NCI-H446 (cell line): Measurements from ENCODE around the gene ALB.
"Not testable (repeated sequence)": the region's sequence is repeated elsewhere in the genome, so short reads cannot be mapped to it uniquely, and the experiment has no call there.

Source experiments
- DNase-seq, 2 experiments: peaks; one replicate each; lab custom pipeline; 2025; lab: John Stamatoyannopoulos, UW

The ALB gene

GRCh38 chr4:73404042-73404441 is at the start of gene ALB:
Gene ALB (plus strand): TSS chr4:73404287. CDS start chr4:73404328, 41 bp downstream.
- DNase-seq, result peak in 1 of 2 experiments; percentile 17

DNA sequence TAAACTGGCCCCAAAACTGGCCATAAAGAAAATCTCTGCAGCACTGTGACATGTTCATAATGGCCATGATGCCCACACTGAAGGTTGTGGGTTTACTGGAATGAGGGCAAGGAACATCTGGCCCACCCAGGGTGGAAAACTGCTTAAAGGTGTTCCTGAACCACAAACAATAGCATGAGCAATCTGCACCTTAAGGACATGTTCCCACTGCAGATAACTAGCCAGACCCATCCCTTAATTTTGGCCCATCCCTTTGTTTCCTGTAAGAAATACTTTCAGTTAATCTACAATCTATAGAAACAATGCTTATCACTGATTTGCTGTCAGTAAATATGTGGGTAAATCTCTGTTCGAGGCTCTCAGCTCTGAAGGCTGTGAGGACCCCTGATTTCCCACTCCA is 46.9 kb upstream of the ALB start:
- not testable (repeated sequence) for DNase-seq

GRCh38 chr4:73369506-73370199 is 34.4 kb upstream of the ALB start:
- DNase-seq, result not testable (repeated sequence)

DNA sequence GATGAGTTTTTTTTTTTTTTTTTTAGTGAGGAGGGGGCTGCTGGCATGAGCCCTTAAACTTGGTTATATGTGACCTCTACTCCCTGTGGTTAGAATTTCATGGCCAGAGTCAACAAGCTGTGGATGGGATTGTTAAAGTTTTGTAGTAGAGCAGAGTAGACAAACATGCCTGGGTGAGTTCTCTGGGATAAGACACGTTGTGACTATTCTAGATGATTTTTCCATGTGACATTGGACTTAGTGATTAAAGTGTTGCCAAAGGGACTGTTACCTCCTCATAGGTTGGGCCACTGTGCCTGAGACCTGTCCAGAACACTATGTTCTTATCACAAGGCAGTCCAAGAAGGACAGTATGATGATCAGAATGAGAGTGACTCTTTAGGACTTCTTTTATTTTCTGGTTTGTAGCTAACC is 28.8 kb upstream of the ALB start:
- DNase-seq, result no peak

GRCh38 chr4:73376251-73376650 is 27.8 kb upstream of the ALB start:
- no peak for DNase-seq

DNA sequence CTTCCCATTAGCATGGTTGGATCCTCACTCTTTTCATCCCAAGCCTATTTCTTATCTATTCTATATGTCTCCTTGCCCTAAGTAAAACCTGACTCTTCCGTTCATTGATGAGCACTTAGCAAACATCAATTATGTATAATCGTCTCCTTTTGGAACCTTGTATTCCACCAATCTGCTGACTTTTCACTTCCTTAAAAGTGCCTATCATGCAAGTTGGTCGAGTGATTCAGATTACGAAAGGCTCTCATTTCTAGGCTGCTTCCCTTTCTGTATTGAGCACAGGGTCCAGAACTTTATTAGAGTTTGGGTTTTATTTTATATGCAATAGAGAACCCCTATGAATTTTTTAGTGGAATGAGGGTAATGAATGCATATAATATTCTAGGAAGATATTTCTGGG is 27.1 kb upstream of the ALB start:
- DNase-seq, result no peak

- no peak for DNase-seq
These were observed 25.2 kb upstream of the ALB start for GRCh38 chr4:73378887-73379286.

- DNase-seq, result no peak
These were observed 24.1 kb upstream of the ALB start for GRCh38 chr4:73379946-73380345.

DNA sequence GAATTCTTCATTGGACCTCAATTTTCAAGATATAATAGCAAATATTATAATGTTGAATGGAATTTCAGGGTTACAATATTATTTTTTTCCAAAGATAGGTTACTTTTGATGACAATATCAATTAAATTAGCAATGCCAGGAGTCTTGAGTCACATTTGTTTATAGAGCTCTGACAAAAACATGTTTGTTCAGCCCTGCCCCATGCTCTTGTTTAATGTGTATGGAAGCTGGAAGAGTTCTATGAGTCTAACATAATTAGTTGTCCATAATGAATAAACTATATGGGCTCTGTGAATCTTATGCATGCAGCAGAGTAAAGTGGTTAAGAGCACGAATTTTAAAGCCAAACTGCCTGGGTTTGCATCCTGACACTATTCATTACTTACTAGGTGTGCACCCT is 22.9 kb upstream of the ALB start:
- DNase-seq, result no peak

DNA sequence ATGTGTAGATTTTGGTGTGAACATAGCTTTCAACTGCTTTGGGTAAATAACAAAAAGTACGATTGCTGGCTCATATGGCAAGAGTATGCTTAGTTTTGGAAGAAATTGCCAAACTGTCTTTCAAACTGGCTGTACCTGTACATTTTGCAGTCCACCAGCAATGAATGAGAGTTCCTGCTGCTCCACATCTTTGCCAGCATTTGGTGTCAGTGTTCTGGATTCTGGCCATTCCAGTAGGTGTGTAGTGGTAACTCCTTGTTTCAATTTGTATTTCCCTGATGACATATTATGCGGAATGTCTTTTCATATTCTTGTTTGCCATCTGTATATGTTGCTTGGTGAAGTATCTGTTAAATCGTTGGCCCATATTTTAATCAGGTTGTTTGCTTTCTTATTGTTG is 20.6 kb upstream of the ALB start:
- no peak for DNase-seq

DNA sequence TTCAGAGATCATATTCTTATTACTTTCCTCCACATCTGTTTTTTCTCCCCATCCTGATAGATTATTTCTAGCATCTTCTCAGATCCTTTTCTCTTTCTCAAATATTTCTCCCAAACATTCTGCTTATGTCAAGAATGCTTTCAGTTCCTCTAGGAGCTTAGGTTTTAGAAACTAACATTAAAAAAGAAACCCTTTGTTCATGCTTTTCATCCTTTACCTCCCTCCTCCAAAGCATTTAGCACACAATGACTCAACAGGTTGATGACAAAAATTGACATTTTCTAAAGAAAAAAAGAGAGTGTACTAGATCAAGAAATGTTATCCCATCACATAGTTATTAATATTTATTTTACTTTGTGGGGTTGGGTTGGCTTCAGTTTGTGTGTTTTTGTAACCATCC is 16.5 kb upstream of the ALB start:
- no peak for DNase-seq

GRCh38 chr4:73388887-73389286 is 15.2 kb upstream of the ALB start:
- no peak for DNase-seq

GRCh38 chr4:73389663-73390062 is 14.4 kb upstream of the ALB start:
- DNase-seq, result not testable (repeated sequence)

- no peak for DNase-seq
These were observed 12.3 kb upstream of the ALB start for GRCh38 chr4:73391774-73392173.

- no peak for DNase-seq
These were observed 11.2 kb upstream of the ALB start for GRCh38 chr4:73392936-73393335.

GRCh38 chr4:73396304-73396703 is 7.8 kb upstream of the ALB start:
- no peak for DNase-seq

- no peak for DNase-seq
These were observed 6.8 kb upstream of the ALB start for GRCh38 chr4:73396993-73397972.

DNA sequence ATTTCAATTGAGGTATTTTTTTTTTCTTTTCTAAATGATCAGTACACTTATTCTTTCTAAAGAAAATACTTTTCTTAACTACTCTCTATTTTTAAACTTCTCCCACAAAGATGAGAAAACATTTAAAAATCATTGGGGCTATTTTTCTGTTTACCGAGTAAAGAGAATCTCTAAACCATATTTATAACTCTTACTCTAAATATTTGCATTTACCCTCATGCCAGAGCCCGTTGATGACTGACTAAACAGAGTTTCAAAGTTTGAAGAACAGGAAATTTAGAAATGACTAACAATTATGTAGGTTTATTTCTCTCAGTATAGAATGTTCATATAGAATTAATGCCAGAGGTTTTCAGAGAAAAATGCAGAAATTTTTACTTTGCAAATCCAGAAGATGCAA is 2.7 kb upstream of the ALB start:
- no peak for DNase-seq

- DNase-seq, result no peak
These were observed 370 bp downstream of the ALB start for GRCh38 chr4:73404457-73404856.

DNA sequence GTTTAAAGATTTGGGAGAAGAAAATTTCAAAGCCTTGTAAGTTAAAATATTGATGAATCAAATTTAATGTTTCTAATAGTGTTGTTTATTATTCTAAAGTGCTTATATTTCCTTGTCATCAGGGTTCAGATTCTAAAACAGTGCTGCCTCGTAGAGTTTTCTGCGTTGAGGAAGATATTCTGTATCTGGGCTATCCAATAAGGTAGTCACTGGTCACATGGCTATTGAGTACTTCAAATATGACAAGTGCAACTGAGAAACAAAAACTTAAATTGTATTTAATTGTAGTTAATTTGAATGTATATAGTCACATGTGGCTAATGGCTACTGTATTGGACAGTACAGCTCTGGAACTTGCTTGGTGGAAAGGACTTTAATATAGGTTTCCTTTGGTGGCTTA is 1.1 kb downstream of the ALB start:
- no peak for DNase-seq

DNA sequence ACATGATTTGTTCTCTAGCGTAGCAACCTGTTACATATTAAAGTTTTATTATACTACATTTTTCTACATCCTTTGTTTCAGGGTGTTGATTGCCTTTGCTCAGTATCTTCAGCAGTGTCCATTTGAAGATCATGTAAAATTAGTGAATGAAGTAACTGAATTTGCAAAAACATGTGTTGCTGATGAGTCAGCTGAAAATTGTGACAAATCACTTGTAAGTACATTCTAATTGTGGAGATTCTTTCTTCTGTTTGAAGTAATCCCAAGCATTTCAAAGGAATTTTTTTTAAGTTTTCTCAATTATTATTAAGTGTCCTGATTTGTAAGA is 2.4 kb downstream of the ALB start:
- no peak for DNase-seq

GRCh38 chr4:73407227-73407673 is 3.2 kb downstream of the ALB start:
- DNase-seq, result no peak

DNA sequence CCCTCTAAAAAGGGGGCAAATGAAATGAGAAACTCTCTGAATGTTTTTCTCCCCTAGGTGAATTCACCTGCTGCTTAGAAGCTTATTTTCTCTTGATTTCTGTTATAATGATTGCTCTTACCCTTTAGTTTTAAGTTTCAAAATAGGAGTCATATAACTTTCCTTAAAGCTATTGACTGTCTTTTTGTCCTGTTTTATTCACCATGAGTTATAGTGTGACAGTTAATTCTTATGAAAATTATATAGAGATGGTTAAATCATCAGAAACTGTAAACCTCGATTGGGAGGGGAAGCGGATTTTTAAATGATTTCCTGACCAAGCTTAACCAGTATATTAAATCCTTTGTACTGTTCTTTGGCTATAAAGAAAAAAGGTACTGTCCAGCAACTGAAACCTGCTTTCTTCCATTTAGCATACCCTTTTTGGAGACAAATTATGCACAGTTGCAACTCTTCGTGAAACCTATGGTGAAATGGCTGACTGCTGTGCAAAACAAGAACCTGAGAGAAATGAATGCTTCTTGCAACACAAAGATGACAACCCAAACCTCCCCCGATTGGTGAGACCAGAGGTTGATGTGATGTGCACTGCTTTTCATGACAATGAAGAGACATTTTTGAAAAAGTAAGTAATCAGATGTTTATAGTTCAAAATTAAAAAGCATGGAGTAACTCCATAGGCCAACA is 4.2 kb downstream of the ALB start:
- no peak for DNase-seq
